ENCODE measurements around the gene EXOC2. TPM values are rescaled to one million over a fixed set of nuclear protein-coding genes. Genes with fewer than 3 reads are reported as not detected.
A peak's percentile ranks its signal among the peaks of the same experiment; 100 is the strongest.

Gene EXOC2
- total and polyA plus RNA-seq, 2 donors (not counting 3 experiments of a cell fraction or from before 2014, with no cell fraction given) = 18.2 to 30.8 TPM

- DNase-seq (ENCODE audit: low read depth, low spot score) (peak; percentile 10), FAIRE-seq (no peak)
- H2AFZ ChIP-seq (ENCODE audit: low read depth, low read length) = no peak overlapping the region
- H3K9ac ChIP-seq (replicated peaks; ENCODE audit: extremely low read depth, insufficient read depth, low read length) = no peak overlapping the region
- no peaks in the 10 kb centered on the region for H3K4me1 ChIP-seq (ENCODE audit: control insufficient read depth, extremely low read depth, insufficient read depth, low read length)
- TF ChIP-seq POLR2AphosphoS5 (IDR thresholded peaks at IDR 0.05; ENCODE audit: insufficient read depth, low read depth, low read length) = no peak
- TF ChIP-seq GATA2 (IDR thresholded peaks at IDR 0.05; ENCODE audit: insufficient read depth, insufficient read length, low read depth, low read length) = no peak
- TF ChIP-seq JUN (IDR thresholded peaks at IDR 0.05; ENCODE audit: borderline replicate concordance, insufficient read depth, insufficient read length, low read depth) = no peak
- TF ChIP-seq FOS (IDR thresholded peaks at IDR 0.05; ENCODE audit: borderline replicate concordance, insufficient read depth, low read length) = no peak
- TF ChIP-seq CTCF (IDR thresholded peaks at IDR 0.05; ENCODE audit: extremely low read depth in 1 of 2, insufficient read depth in 1 of 2, low read depth in 1 of 2, low read length in 2 of 2) = no peak
- no peak for TF ChIP-seq MYC (IDR thresholded peaks at IDR 0.05; ENCODE audit: low read depth, low read length)
- TF ChIP-seq MAX (IDR thresholded peaks at IDR 0.05; ENCODE audit: insufficient read depth, insufficient read length) = no peak
- no peak for TF ChIP-seq POLR2A (IDR thresholded peaks at IDR 0.05; ENCODE audit: low read depth, low read length)
- no peak for TF ChIP-seq EZH2 (IDR thresholded peaks at IDR 0.05; ENCODE audit: borderline replicate concordance, low read depth, low read length, severe bottlenecking)
- H3K9me1 ChIP-seq (replicated peaks; ENCODE audit: control insufficient read depth, extremely low read depth, insufficient read depth, low read length) = no peaks in the 10 kb centered on the region
- ChIA-PET CTCF (interaction anchor here (1.3 to 2.4 kb wide), 2 partner anchors 61 to 68 kb away, joined by 4 to 11 read pairs; no protein-coding TSS in a partner anchor), POLR2A (no interaction called here)
- H3K79me2 ChIP-seq (ENCODE audit: control insufficient read depth, insufficient read depth, low read length) = peaks cover 20% of the 10 kb centered on the region
- no peak overlapping the region for H3K27ac ChIP-seq (ENCODE audit: insufficient read depth, low read depth, low read length)
- H3K36me3 ChIP-seq (ENCODE audit: control insufficient read depth in 2 of 2, extremely low read depth in 1 of 2, insufficient read depth in 2 of 2, low read length in 2 of 2) = peaks cover 0 to 2% of the 10 kb centered on the region in 2 experiments
- dilution Hi-C loops (cut with MboI; ENCODE audit: extremely low pct_ligation_motif_present, low sequenced_read_pairs) (no loop called here), intact Hi-C loops (cut with micrococcal nuclease) (no loop called here)
- H3K27me3 ChIP-seq (ENCODE audit: control insufficient read depth in 2 of 2, insufficient read depth in 2 of 2, low read length in 2 of 2) = no peaks in the 10 kb centered on the region
- H4K20me1 ChIP-seq (replicated peaks; ENCODE audit: control insufficient read depth, extremely low read depth, insufficient read depth, low read length) = no peaks in the 10 kb centered on the region
- H3K4me2 ChIP-seq (ENCODE audit: insufficient read depth, low read length) = no peak overlapping the region
- no TSS peak for BruUV-seq (replicated peaks)
- H3K4me3 ChIP-seq (replicated peaks in 1 of 3; ENCODE audit: insufficient read depth in 1 of 3, low read depth in 1 of 3, low read length in 3 of 3) = no peak overlapping the region
- no peaks in the 10 kb centered on the region for H3K9me3 ChIP-seq (replicated peaks; ENCODE audit: control insufficient read depth, insufficient read depth, low read length)
These were observed 38.8 kb downstream of the EXOC2 start for GRCh38 chr6:654136-654535.
